AG04449 (cell line): Measurements from ENCODE around the gene ATP8A2.
"Not testable (repeated sequence)": the region's sequence is repeated elsewhere in the genome, so short reads cannot be mapped to it uniquely, and the experiment has no call there.

ENCODE experiments used
- CTCF ChIA-PET: fragments of 350-600 bp; formaldehyde crosslinking; extraction: SDS; loops from one replicate; lab custom pipeline; 2021; ENCODE audit warnings: antibody characterized with exemption; lab: Yijun Ruan, JAX
- POLR2A ChIA-PET: fragments of 400-600, 350-600 bp; formaldehyde crosslinking; extraction: SDS; loops from one replicate; lab custom pipeline; 2020; ENCODE audit warnings: antibody characterized with exemption, inconsistent platforms; lab: Yijun Ruan, JAX
- DNase-seq: peaks from one replicate; pipeline ENCODE4 v3.0.0-alpha.2; 2010; ENCODE audit warnings: low read depth, low spot score
- H3K4me3 ChIP-seq: 2 replicates; pipeline ENCODE4 v1.5.1; 2011; ENCODE audit warnings: low read depth, mild to moderate bottlenecking, control low read depth, low read length
- CTCF ChIP-seq: IDR thresholded peaks from one replicate; pipeline ENCODE4 v1.5.1; 2011; ENCODE audit warnings: mild to moderate bottlenecking, moderate library complexity, low read length, control low read depth, inconsistent platforms; ENCODE audit not compliant: insufficient read depth; ENCODE audit errors: missing control alignments

The ATP8A2 gene

GRCh38 chr13:25783076-25783475, 411.3 kb downstream of the ATP8A2 start:
- no peak overlapping the region for H3K4me3 ChIP-seq
- CTCF ChIA-PET: no interaction called here
- no peak for DNase-seq
- POLR2A ChIA-PET: no interaction called here
- TF ChIP-seq CTCF: no peak

GRCh38 chr13:25783601-25784024, 411.8 kb downstream of the ATP8A2 start:
- H3K4me3 ChIP-seq: no peak overlapping the region
- CTCF ChIA-PET: no interaction called here
- POLR2A ChIA-PET: no interaction called here
- no peak for DNase-seq
- no peak for TF ChIP-seq CTCF

- H3K4me3 ChIP-seq: no peak overlapping the region
- CTCF ChIA-PET: no interaction called here
- no peak for TF ChIP-seq CTCF
- POLR2A ChIA-PET: no interaction called here
- no peak for DNase-seq
These were observed 412.3 kb downstream of the ATP8A2 start for GRCh38 chr13:25784119-25784518.

GRCh38 chr13:25790137-25790536, 418.4 kb downstream of the ATP8A2 start:
- H3K4me3 ChIP-seq, CTCF ChIA-PET, DNase-seq, POLR2A ChIA-PET: not testable (repeated sequence)

- no peak for TF ChIP-seq CTCF
- ChIA-PET CTCF (no interaction called here), POLR2A (no interaction called here)
- no peak for DNase-seq
- no peak overlapping the region for H3K4me3 ChIP-seq
These were observed 423.5 kb downstream of the ATP8A2 start for GRCh38 chr13:25795277-25795676.

- no peak for DNase-seq
- ChIA-PET POLR2A (no interaction called here), CTCF (no interaction called here)
- TF ChIP-seq CTCF: no peak
- no peak overlapping the region for H3K4me3 ChIP-seq
These were observed 424.7 kb downstream of the ATP8A2 start for GRCh38 chr13:25796474-25796873.

- ChIA-PET POLR2A (no interaction called here), CTCF (no interaction called here)
- H3K4me3 ChIP-seq: no peak overlapping the region
- TF ChIP-seq CTCF: no peak
- DNase-seq: no peak
These were observed 427.2 kb downstream of the ATP8A2 start for GRCh38 chr13:25798998-25799397.
